T47D (cell line): ENCODE results near the gene ADAM15.

ENCODE experiments used
- DNase-seq, 2 experiments: peaks; one replicate each; pipeline versions ENCODE4 v3.0.0 to v3.0.0-alpha.2; 2011 to 2012; ENCODE audit warnings: low read depth in 1 of 2, low spot score in 1 of 2
- JUND ChIP-seq: IDR thresholded peaks from 2 replicates; pipeline ENCODE4 v1.6.1; 2012; ENCODE audit warnings: low read depth
- in situ Hi-C: cut with HindIII; loops from 2 replicates; pipeline ENCODE4 v1.10.0; 2016; ENCODE audit warnings: low sequenced_read_pairs, low pct_unique_long_range_greater_than_20kb

ADAM15 gene

GRCh38 chr1:155064832-155065429, 13.8 kb downstream of the ADAM15 start:
- no peak for DNase-seq
- in situ Hi-C loops, result no loop called here
- no peak for TF ChIP-seq JUND

GRCh38 chr1:155066777-155067176, 15.7 kb downstream of the ADAM15 start:
- no peak for DNase-seq
- in situ Hi-C loops, result no loop called here
- no peak for TF ChIP-seq JUND

DNA sequence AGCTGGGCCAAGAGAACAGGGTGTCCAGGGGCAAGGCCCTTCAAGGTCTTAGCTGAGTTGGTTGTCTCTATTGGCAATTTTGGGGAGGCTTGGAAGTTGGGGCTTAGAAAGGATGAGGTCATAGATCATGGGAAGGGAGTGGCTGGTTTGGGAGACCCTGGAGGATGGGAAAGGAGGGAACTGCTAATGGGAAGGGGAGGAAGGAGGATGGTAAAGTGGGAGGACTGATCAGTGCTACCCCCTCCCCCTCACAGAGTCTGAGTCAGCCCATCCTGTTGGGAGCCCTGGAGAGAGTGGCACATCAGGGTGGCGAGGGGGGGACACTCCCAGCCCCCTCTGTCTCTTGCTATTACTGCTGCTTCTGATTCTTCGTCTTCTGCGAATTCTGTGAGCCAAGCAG, 17.5 kb downstream of the ADAM15 start:
- no peak for DNase-seq
- no peak for TF ChIP-seq JUND
- in situ Hi-C loops, result no loop called here

- in situ Hi-C loops, result no loop called here
- no peak for DNase-seq
- TF ChIP-seq JUND, result no peak
These were observed 18.5 kb downstream of the ADAM15 start for GRCh38 chr1:155069551-155070157.

- DNase-seq, result no peak
- in situ Hi-C loops, result no loop called here
These were observed 19.1 kb downstream of the ADAM15 start for GRCh38 chr1:155070158-155070621.

GRCh38 chr1:155070721-155071569, 19.8 kb downstream of the ADAM15 start:
- TF ChIP-seq JUND, result no peak

More at GRCh38 chr1:155070158-155070621, 19.1 kb downstream of the ADAM15 start:
- TF ChIP-seq JUND, result no peak

GRCh38 chr1:155071701-155072100, 20.6 kb downstream of the ADAM15 start:
- no peak for TF ChIP-seq JUND
- in situ Hi-C loops, result no loop called here
- DNase-seq, result no peak

More at GRCh38 chr1:155070721-155071569, 19.8 kb downstream of the ADAM15 start:
- DNase-seq, result no peak
- in situ Hi-C loops, result no loop called here

GRCh38 chr1:155072531-155073289, 21.6 kb downstream of the ADAM15 start:
- TF ChIP-seq JUND, result no peak
- in situ Hi-C loops, result no loop called here
- no peak for DNase-seq

DNA sequence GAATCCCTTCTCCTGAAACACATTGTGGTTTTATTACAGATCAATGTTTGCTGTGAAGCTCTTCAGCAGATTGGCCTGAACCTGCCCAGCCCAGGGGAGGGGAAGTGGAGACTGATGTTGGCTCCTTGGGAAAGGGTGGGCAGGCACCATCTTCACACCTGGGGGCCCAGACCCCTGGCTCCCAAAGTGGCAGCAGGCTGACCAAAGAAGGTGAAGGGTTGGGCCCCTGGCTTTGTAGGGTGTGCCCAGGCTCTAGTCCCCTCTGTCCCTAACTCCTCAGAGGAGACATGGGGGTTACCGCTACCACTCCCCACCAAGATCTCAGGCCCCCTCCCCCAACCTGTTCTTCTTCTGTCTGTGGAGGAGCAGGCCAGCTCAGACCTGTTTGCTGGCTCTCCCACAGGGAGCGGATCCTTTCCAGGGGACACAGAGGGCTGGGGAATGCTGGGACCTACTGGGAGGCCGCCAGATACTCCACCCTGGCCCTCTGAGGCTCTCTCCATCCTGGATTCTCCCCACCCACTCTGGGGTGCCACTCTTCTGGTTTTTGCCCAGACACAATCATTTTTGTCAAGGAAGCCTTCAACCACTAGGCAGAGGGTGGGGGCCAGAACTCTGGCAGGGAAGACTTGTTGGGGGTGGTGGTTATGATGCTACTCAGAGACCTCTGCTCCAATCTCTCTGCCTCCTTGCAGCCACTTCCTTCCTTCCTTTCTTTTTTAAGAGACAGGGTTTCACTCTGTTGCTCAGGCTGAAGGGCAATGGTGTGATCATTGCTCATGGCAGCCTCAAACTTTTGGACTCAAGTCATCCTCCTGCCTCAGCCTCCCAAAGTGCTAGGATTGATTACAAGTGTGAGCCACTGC, 22.5 kb downstream of the ADAM15 start:
- no peak for DNase-seq
- in situ Hi-C loops, result no loop called here
- TF ChIP-seq JUND, result no peak

DNA sequence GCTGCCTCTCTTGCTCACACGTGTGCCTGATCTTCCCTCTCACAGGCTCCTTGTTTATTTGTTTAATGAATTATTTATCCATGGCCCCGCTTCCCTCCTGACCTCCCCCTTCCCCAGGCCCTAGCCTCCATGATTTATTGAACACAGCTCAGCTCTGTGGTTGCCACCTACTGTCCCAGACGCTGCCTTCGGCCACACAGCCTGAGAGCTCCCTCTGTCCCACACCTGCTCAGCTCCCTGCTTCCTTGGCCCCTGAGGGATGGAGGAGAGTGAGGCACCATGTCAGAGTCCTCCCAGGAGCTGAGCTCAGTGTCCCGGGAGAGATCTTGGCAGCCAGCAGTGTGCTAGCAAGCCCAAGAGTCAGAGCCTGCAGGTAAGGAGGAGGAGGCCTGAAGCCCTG, 24.4 kb downstream of the ADAM15 start:
- no peak for TF ChIP-seq JUND
- in situ Hi-C loops, result no loop called here
- no peak for DNase-seq

- DNase-seq, result no peak
- no peak for TF ChIP-seq JUND
- in situ Hi-C loops, result no loop called here
These were observed 25.3 kb downstream of the ADAM15 start for GRCh38 chr1:155076371-155076770.
